SK-N-SH (cell line): ENCODE results near the gene SCAPER.

Experiments used
- GATA2 ChIP-seq: sonication (generic); formaldehyde crosslinking; IDR thresholded peaks from 2 replicates; pipeline ENCODE4 v1.5.0; 2020; ENCODE audit warnings: mild to moderate bottlenecking, missing genetic modification reagents
- POLR2AphosphoS5 ChIP-seq: IDR thresholded peaks from 2 replicates; pipeline ENCODE4 v1.6.1; 2012; ENCODE audit warnings: low read depth, low read length
- SMC3 ChIP-seq: IDR thresholded peaks from 2 replicates; pipeline ENCODE4 v1.6.1; 2012; ENCODE audit warnings: low read depth, low read length, improper control_type of control experiment
- TEAD4 ChIP-seq: IDR thresholded peaks from 2 replicates; pipeline ENCODE4 v1.4.0; 2012; ENCODE audit warnings: mild to moderate bottlenecking, borderline replicate concordance; ENCODE audit not compliant: insufficient read depth
- TF ChIP-seq, protein P1 (sequence below): fragments of 200-600 bp; sonication (generic); IDR thresholded peaks from 2 replicates; pipeline ENCODE4 v1.6.1; 2017; ENCODE audit warnings: antibody characterized with exemption, mild to moderate bottlenecking, moderate library complexity

- no peak for TF ChIP-seq SMC3
- no peak for TF ChIP-seq GATA2 (CRISPR knock-in tag)
- no peak for TF ChIP-seq POLR2AphosphoS5
- TF ChIP-seq TEAD4, result no peak
- TF ChIP-seq, protein P1, sequence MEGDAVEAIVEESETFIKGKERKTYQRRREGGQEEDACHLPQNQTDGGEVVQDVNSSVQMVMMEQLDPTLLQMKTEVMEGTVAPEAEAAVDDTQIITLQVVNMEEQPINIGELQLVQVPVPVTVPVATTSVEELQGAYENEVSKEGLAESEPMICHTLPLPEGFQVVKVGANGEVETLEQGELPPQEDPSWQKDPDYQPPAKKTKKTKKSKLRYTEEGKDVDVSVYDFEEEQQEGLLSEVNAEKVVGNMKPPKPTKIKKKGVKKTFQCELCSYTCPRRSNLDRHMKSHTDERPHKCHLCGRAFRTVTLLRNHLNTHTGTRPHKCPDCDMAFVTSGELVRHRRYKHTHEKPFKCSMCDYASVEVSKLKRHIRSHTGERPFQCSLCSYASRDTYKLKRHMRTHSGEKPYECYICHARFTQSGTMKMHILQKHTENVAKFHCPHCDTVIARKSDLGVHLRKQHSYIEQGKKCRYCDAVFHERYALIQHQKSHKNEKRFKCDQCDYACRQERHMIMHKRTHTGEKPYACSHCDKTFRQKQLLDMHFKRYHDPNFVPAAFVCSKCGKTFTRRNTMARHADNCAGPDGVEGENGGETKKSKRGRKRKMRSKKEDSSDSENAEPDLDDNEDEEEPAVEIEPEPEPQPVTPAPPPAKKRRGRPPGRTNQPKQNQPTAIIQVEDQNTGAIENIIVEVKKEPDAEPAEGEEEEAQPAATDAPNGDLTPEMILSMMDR, result no peak
These were observed 141.1 kb downstream of the SCAPER start for GRCh38 chr15:76764004-76764403.
